Measurements from ENCODE around the gene CPEB3.
A peak's percentile ranks its signal among the peaks of the same experiment; 100 is the strongest.
"Not testable (repeated sequence)": the region's sequence is repeated elsewhere in the genome, so short reads cannot be mapped to it uniquely, and the experiment has no call there.

The CPEB3 gene

DNA sequence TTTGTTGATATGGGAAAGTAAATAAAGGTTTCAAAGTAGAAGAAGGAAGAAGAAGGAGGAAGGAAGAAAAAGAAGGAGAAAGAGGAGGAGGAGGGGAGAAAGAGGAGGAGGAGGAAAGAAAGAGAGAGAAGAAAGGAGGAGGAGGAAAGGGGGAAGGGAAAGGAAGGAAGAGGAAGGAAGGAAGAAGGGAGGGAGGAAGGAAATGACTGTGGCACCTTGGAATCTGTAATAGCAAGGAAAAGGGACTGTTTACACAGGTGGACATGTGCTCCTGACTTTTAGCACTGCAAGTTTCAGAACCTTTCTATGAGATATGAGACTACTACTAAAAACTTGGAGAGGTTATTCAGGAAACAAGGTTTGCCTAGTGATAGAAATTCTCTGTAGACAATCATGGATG lies 214.2 kb downstream of the CPEB3 start:
- no peaks in the 10 kb centered on the region for H3K4me1 Mint-ChIP-seq
- no peaks in the 10 kb centered on the region for H3K27me3 Mint-ChIP-seq
- DNase-seq (no peak), ATAC-seq (no peak)
- no peak overlapping the region for H3K27ac Mint-ChIP-seq
- H3K4me3 Mint-ChIP-seq: no peak overlapping the region
- H3K9me3 Mint-ChIP-seq: no peaks in the 10 kb centered on the region

- Mint-ChIP-seq H3K27ac (no peak overlapping the region), H3K27me3 (no peaks in the 10 kb centered on the region), H3K4me1 (no peaks in the 10 kb centered on the region), H3K9me3 (no peaks in the 10 kb centered on the region), H3K4me3 (no peak overlapping the region)
- DNase-seq (no peak), ATAC-seq (no peak)
These were observed 215.0 kb downstream of the CPEB3 start for GRCh38 chr10:92075829-92076228.

- Mint-ChIP-seq H3K4me1 (no peaks in the 10 kb centered on the region), H3K9me3 (no peaks in the 10 kb centered on the region), H3K27ac (no peak overlapping the region), H3K27me3 (no peaks in the 10 kb centered on the region), H3K4me3 (no peak overlapping the region)
- no peak for DNase-seq
- no peak for ATAC-seq
These were observed 216.6 kb downstream of the CPEB3 start for GRCh38 chr10:92074126-92074887.

DNA sequence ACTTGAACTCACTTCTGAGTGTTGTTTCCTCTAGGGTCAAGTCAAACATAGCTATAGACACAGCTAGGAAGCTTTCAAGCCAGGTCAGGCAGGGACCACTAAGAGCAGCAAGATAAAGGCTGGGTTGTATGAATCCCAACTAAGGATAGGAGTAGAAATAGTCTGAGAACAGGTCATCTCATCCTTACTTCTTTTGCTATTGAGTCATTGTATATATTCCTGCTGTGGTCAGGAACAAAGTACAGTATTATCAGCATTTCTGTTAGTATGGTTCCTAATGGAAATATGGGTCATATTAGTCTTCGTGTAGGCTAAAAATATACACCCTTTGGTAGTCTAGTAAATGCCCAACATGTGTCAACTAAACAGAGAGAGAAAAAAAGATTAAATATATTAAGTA lies 222.0 kb downstream of the CPEB3 start:
- no peaks in the 10 kb centered on the region for H3K4me1 Mint-ChIP-seq
- DNase-seq: no peak
- no peak for ATAC-seq
- no peaks in the 10 kb centered on the region for H3K27me3 Mint-ChIP-seq
- no peaks in the 10 kb centered on the region for H3K9me3 Mint-ChIP-seq
- H3K27ac Mint-ChIP-seq: no peak overlapping the region
- no peak overlapping the region for H3K4me3 Mint-ChIP-seq

DNA sequence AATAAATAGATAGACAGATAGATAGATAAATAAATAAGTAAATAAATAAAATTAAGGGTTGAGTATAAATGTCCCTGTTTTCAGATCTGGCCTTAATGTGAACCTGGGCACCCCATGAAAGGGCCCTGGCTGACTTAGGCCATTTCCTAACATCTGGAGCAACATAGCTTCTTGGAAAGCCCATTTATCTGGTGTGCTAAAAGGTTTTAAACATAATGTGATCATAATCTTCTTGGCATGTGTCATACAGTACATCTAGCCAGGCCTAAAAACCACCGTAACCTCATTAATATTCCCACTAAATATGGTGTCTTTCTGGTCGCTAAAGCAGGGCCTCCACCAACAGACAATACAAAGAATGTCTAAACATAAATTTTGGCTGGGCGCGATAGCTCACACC lies 224.5 kb downstream of the CPEB3 start:
- no peaks in the 10 kb centered on the region for H3K9me3 Mint-ChIP-seq
- H3K27me3 Mint-ChIP-seq: no peaks in the 10 kb centered on the region
- H3K4me3 Mint-ChIP-seq: no peak overlapping the region
- no peaks in the 10 kb centered on the region for H3K4me1 Mint-ChIP-seq
- no peak overlapping the region for H3K27ac Mint-ChIP-seq
- DNase-seq: no peak
- no peak for ATAC-seq

DNA sequence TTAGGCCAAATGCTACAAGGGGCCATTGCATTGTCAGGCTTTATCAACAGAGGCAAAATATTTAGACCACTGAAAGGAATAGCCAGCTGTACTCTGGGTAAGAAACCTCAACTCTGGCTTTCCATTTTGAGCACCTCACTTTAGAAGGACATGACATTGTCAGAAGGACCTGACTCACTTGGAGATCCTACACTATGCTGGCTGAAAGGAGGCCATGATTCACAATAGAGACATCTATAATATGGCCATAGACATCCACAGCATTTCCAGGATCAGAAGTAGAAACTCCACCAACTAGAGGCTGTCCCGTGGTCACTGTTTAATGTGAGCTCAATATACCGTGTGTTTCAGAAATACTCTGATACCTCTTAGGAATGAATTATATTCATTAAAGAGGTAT lies 226.4 kb downstream of the CPEB3 start:
- no peak overlapping the region for H3K4me3 Mint-ChIP-seq
- H3K27me3 Mint-ChIP-seq: no peaks in the 10 kb centered on the region
- H3K4me1 Mint-ChIP-seq: no peaks in the 10 kb centered on the region
- no peak for DNase-seq
- ATAC-seq: no peak
- H3K27ac Mint-ChIP-seq: no peak overlapping the region
- no peaks in the 10 kb centered on the region for H3K9me3 Mint-ChIP-seq

GRCh38 chr10:92062273-92062672 lies 228.6 kb downstream of the CPEB3 start:
- no peak for DNase-seq
- Mint-ChIP-seq H3K27ac (peak overlapping the region in 1 of 2 donors; percentile 59), H3K27me3 (no peaks in the 10 kb centered on the region), H3K9me3 (no peaks in the 10 kb centered on the region), H3K4me3 (no peak overlapping the region), H3K4me1 (no peaks in the 10 kb centered on the region)
- ATAC-seq: no peak

DNA sequence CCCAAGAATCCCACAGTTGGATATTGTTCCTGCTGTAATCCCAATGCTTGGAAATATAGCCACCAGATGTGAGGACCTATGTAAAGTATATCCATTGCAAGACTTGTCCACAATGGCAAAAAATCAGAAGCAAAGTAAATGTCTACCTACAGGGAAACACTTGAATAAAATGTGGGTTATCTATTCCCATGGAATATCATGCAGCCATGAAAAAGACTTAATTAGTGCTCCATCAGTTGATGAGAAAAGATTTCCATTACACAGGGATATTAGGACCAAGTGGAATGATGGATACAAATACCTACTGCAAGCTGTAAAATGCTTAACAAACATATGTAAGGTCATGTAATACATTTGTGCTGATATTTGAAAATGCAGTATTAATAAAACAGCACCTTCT lies 236.1 kb downstream of the CPEB3 start:
- DNase-seq (no peak), ATAC-seq (no peak)
- H3K9me3 Mint-ChIP-seq: no peaks in the 10 kb centered on the region
- no peaks in the 10 kb centered on the region for H3K4me1 Mint-ChIP-seq
- no peak overlapping the region for H3K27ac Mint-ChIP-seq
- no peak overlapping the region for H3K4me3 Mint-ChIP-seq
- H3K27me3 Mint-ChIP-seq: no peaks in the 10 kb centered on the region

DNA sequence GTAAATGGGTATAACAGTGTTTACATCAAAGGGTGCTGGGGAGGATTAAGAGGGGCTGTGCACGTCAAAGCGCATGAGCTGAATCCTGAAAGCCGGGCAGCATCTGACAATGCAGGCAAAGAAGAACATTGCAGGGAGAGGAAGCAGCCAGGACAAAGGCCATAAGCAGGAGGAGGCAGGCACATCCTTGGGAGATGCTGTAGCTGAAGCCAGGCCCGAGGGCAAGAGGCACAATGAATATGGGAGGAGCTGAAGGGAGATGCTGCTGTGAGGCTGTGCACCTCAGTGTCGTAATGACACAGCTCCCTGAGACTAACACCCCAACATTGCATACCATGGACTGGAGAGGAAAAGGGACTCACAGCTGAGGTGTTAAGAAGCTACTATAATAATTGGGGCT lies 238.1 kb downstream of the CPEB3 start:
- Mint-ChIP-seq H3K9me3 (no peaks in the 10 kb centered on the region), H3K4me1 (peaks cover 8% of the 10 kb centered on the region), H3K4me3 (no peak overlapping the region), H3K27me3 (no peaks in the 10 kb centered on the region), H3K27ac (no peak overlapping the region)
- DNase-seq: no peak
- ATAC-seq: no peak

- Mint-ChIP-seq H3K27me3 (no peaks in the 10 kb centered on the region), H3K27ac (no peak overlapping the region), H3K4me3 (no peak overlapping the region), H3K9me3 (no peaks in the 10 kb centered on the region), H3K4me1 (peaks cover 11% of the 10 kb centered on the region)
- ATAC-seq: no peak
- no peak for DNase-seq
These were observed 238.8 kb downstream of the CPEB3 start for GRCh38 chr10:92052088-92052487.

GRCh38 chr10:92047215-92047614 lies 243.7 kb downstream of the CPEB3 start:
- Mint-ChIP-seq H3K4me1 (peaks cover 11% of the 10 kb centered on the region), H3K9me3 (no peaks in the 10 kb centered on the region), H3K4me3 (no peak overlapping the region), H3K27ac (no peak overlapping the region), H3K27me3 (no peaks in the 10 kb centered on the region)
- DNase-seq: no peak
- ATAC-seq: no peak

DNA sequence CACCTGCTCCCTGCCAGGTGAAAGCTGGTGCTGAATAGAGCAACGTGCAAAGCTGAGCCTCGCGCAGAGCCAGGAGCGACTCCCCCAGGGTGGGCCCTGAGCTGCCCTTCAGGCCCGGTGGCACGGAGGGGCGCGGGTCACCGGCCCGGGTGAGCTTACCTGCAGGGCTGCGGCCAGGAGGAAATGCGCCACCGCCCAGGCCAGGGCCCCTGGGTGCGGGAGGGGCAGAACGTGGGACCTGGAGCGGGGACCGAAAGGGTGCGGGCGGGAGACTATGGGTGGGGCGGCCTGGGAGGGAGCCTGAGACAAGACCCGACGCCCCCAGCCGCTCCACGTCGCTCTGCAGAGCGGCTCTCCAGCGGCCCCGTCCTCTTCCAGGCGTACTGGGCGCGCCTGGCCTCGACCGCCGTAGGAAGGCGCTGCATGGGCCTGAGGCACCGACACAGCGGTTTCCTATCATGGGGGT lies 245.2 kb downstream of the CPEB3 start:
- DNase-seq: no peak
- no peak overlapping the region for H3K4me3 Mint-ChIP-seq
- ATAC-seq: peak; percentile 26
- no peaks in the 10 kb centered on the region for H3K9me3 Mint-ChIP-seq
- no peak overlapping the region for H3K27ac Mint-ChIP-seq
- peaks cover 11% of the 10 kb centered on the region for H3K4me1 Mint-ChIP-seq
- no peaks in the 10 kb centered on the region for H3K27me3 Mint-ChIP-seq

DNA sequence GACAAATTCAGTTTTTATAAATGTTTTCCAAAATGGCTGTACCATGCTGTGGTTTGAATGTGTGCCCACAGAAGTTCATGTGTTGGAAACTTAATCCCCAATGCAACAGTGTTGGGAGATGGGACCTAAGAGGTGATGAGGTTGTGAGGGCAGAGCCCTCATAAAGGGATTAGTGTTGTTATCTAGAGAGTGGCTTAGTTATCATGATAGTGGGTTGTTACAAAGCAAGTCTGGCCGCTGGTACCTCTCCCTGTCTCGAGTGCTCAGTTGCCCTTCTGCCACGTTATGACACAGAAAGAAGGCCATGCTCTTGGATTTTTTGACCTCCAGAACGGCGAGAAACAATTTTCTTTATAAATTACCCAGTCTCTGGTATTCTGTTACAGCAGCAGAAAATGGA lies 248.3 kb downstream of the CPEB3 start:
- no peak overlapping the region for H3K27ac Mint-ChIP-seq
- ATAC-seq: no peak

DNA sequence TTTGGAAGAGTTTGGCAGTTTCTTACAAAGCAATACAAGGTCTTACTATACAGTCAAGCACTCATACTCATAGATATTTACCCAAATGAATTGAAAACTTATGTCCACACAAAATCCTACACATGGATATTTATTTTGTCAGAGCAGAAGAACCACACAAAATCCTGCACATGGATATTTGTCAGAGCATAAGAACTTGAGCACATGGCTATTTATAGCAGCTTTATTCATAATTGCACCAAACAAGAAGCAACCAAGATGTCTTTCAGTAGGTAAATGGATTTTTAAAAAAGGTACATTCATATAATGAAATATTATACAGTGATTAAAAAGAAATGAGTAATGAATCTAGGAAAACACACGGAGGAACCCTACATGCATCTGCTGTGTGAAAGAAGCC lies 251.9 kb downstream of the CPEB3 start:
- DNase-seq (no peak), ATAC-seq (no peak)
- no peaks in the 10 kb centered on the region for H3K27me3 Mint-ChIP-seq
- no peak overlapping the region for H3K4me3 Mint-ChIP-seq
- H3K27ac Mint-ChIP-seq: no peak overlapping the region
- H3K4me1 Mint-ChIP-seq: no peaks in the 10 kb centered on the region
- H3K9me3 Mint-ChIP-seq: peaks cover 2 to 4% of the 10 kb centered on the region in 2 donors

More for the DNA sequence above, 248.3 kb downstream of the CPEB3 start:
- Mint-ChIP-seq H3K27me3 (no peaks in the 10 kb centered on the region), H3K9me3 (no peaks in the 10 kb centered on the region), H3K4me3 (no peak overlapping the region), H3K4me1 (peaks cover 1% of the 10 kb centered on the region)
- no peak for DNase-seq

- not testable (repeated sequence) for H3K27me3 Mint-ChIP-seq, DNase-seq, H3K27ac Mint-ChIP-seq, H3K4me3 Mint-ChIP-seq, H3K4me1 Mint-ChIP-seq, ATAC-seq, H3K9me3 Mint-ChIP-seq
These were observed 257.8 kb downstream of the CPEB3 start for GRCh38 chr10:92033070-92033469.

- ATAC-seq (no peak), DNase-seq (no peak)
- no peaks in the 10 kb centered on the region for H3K27me3 Mint-ChIP-seq
- no peaks in the 10 kb centered on the region for H3K4me1 Mint-ChIP-seq
- H3K9me3 Mint-ChIP-seq: peaks cover 7 to 8% of the 10 kb centered on the region in 2 donors
- H3K27ac Mint-ChIP-seq: no peak overlapping the region
- H3K4me3 Mint-ChIP-seq: no peak overlapping the region
These were observed 259.3 kb downstream of the CPEB3 start for GRCh38 chr10:92031580-92031979.

DNA sequence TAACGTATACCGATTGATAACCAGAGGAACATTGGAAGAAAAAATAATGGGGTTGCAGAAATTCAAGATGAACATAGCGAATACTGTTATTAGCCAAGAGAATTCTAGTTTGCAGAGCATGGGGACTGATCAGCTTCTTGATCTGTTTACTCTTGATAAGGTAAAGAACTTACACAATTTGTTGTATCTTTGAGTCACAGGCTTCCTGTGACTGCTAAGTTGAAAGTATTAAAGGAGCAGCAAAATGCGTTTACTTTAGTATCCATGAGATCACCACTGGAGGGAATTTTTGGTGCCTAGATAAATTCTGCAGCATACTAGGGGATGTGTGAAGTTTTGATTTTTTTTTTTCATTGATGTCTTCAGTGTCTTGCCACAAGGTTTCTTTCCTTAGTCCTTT lies 263.7 kb downstream of the CPEB3 start:
- ATAC-seq (no peak), DNase-seq (no peak)
- peak overlapping the region in 1 of 2 donors; percentile 38 for H3K27ac Mint-ChIP-seq
- no peaks in the 10 kb centered on the region for H3K27me3 Mint-ChIP-seq
- no peak overlapping the region for H3K4me3 Mint-ChIP-seq
- H3K4me1 Mint-ChIP-seq: no peaks in the 10 kb centered on the region
- no peaks in the 10 kb centered on the region for H3K9me3 Mint-ChIP-seq
